Measurements from ENCODE around the gene EPHA4.

Gene EPHA4

DNA sequence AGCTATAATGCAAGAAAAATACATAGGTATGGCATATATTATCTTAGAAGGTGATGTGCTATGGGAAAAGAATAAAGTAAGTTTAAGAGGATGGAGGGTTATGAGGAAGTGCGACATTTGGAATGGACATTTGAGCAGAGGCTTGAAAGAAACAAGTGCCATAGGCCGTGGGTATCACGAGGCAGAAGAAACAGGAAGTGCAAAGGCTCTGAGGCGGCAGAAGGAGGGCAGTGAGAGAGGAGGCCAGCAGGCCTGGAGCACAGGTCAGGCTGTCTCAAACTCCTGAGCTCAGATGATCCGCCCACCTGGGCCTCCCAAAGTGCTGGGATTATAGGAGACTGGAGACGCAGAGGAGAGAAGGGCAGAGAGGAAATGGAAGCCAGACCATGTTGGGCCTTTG, 40.7 kb upstream of the EPHA4 start:
- TF ChIP-seq, protein P1, sequence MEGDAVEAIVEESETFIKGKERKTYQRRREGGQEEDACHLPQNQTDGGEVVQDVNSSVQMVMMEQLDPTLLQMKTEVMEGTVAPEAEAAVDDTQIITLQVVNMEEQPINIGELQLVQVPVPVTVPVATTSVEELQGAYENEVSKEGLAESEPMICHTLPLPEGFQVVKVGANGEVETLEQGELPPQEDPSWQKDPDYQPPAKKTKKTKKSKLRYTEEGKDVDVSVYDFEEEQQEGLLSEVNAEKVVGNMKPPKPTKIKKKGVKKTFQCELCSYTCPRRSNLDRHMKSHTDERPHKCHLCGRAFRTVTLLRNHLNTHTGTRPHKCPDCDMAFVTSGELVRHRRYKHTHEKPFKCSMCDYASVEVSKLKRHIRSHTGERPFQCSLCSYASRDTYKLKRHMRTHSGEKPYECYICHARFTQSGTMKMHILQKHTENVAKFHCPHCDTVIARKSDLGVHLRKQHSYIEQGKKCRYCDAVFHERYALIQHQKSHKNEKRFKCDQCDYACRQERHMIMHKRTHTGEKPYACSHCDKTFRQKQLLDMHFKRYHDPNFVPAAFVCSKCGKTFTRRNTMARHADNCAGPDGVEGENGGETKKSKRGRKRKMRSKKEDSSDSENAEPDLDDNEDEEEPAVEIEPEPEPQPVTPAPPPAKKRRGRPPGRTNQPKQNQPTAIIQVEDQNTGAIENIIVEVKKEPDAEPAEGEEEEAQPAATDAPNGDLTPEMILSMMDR (conservative IDR thresholded peaks at IDR 0.05; ENCODE audit: low read depth, low read length) = no peak

DNA sequence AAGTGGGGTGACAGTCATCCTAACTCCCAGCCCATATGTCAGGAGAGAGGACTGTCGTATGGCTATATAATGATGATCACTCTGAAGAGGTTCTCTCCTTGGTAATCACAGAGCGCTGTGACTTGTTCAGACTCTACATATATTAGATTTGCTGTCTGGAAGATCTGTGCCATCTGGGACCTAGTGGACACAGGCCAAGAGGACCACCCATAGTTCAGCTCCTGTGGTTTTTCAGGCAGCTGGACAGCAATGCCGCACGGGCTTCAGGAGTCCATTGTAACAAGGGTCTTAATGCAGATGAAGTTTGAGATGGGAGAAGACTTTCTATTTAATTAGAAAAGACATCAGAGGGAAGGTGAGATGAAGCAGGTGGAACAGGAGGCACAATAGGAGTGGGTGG, 40.1 kb upstream of the EPHA4 start:
- Histone ChIP-seq H3K27ac (no peak overlapping the region), H3K27me3 (ENCODE audit: insufficient read depth, low read depth) (no peaks in the 10 kb centered on the region), H3K4me1 (ENCODE audit: low read depth, poor library complexity, severe bottlenecking) (no peaks in the 10 kb centered on the region), H3K79me2 (ENCODE audit: insufficient read depth, low read depth) (no peaks in the 10 kb centered on the region), H3K9ac (no peak overlapping the region), H3K36me3 (ENCODE audit: insufficient read depth) (no peaks in the 10 kb centered on the region), H3K4me3 (IDR thresholded peaks at IDR 0.05; ENCODE audit: insufficient read depth, low read depth, low read length) (no peak overlapping the region), H3K4me2 (no peak overlapping the region), H2AFZ (ENCODE audit: low read depth) (no peak overlapping the region), H4K20me1 (ENCODE audit: insufficient read depth) (no peaks in the 10 kb centered on the region)
- TF ChIP-seq, protein P1 (conservative IDR thresholded peaks at IDR 0.05; ENCODE audit: low read depth, low read length) = no peak

More for the DNA sequence above, 40.7 kb upstream of the EPHA4 start:
- no peaks in the 10 kb centered on the region for H3K4me1 ChIP-seq (ENCODE audit: low read depth, poor library complexity, severe bottlenecking)
- no peak overlapping the region for H2AFZ ChIP-seq (ENCODE audit: low read depth)
- H3K4me3 ChIP-seq (IDR thresholded peaks at IDR 0.05; ENCODE audit: insufficient read depth, low read depth, low read length) = no peak overlapping the region
- no peak overlapping the region for H3K9ac ChIP-seq
- no peaks in the 10 kb centered on the region for H4K20me1 ChIP-seq (ENCODE audit: insufficient read depth)
- no peaks in the 10 kb centered on the region for H3K36me3 ChIP-seq (ENCODE audit: insufficient read depth)
- H3K4me2 ChIP-seq = no peak overlapping the region
- H3K27ac ChIP-seq = no peak overlapping the region
- no peaks in the 10 kb centered on the region for H3K79me2 ChIP-seq (ENCODE audit: insufficient read depth, low read depth)
- no peaks in the 10 kb centered on the region for H3K27me3 ChIP-seq (ENCODE audit: insufficient read depth, low read depth)

DNA sequence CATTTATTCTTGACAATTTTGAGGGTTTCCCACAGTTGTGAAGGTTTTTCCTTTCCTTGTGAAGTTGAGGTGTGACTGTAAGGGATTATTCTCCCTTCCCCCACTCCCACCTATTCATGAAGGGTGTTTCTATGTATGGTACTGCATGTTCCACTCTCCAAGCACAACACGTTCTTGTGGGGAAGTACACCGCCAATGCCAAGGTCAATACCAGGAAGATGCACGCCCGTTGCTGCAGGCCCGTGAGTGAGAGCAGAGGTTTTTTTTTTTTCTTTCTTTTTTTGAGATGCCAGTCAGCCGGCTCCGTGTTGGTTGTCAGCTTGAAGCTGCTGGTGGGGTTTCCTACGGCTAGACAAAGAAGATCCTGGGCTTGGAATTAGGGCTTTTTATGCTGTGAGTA, 38.6 kb upstream of the EPHA4 start:
- Histone ChIP-seq H3K36me3 (ENCODE audit: insufficient read depth) (no peaks in the 10 kb centered on the region), H3K27me3 (ENCODE audit: insufficient read depth, low read depth) (no peaks in the 10 kb centered on the region), H3K27ac (no peak overlapping the region), H3K79me2 (ENCODE audit: insufficient read depth, low read depth) (no peaks in the 10 kb centered on the region), H3K4me2 (no peak overlapping the region), H3K4me1 (ENCODE audit: low read depth, poor library complexity, severe bottlenecking) (no peaks in the 10 kb centered on the region), H3K4me3 (IDR thresholded peaks at IDR 0.05; ENCODE audit: insufficient read depth, low read depth, low read length) (no peak overlapping the region), H4K20me1 (ENCODE audit: insufficient read depth) (no peaks in the 10 kb centered on the region), H3K9ac (no peak overlapping the region), H2AFZ (ENCODE audit: low read depth) (no peak overlapping the region)
- TF ChIP-seq, protein P1 (conservative IDR thresholded peaks at IDR 0.05; ENCODE audit: low read depth, low read length) = no peak

DNA sequence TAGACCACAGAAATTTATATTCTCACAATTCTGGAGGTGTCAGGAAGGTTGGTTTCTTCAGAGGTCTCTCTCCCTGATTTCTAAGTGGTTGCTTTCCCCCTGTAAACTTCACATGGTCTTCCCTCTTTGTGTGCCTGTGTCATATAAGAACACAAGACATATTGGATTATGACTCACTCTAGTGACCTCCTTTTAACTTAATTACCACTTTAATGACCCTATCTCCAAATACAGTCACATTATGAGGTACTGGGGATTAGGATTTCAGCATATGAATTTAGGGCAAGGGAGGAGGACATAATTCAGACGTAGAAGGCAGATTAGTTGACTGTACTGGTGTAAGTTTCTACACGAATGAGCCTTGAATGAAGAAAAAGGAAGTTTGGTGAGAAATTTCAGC, 38.2 kb upstream of the EPHA4 start:
- TF ChIP-seq, protein P1 (conservative IDR thresholded peaks at IDR 0.05; ENCODE audit: low read depth, low read length) = no peak
- H3K4me1 ChIP-seq (ENCODE audit: low read depth, poor library complexity, severe bottlenecking) = no peaks in the 10 kb centered on the region
- no peak overlapping the region for H2AFZ ChIP-seq (ENCODE audit: low read depth)

More for the DNA sequence above, 38.2 kb upstream of the EPHA4 start:
- Histone ChIP-seq H3K27me3 (ENCODE audit: insufficient read depth, low read depth) (no peaks in the 10 kb centered on the region), H3K9ac (no peak overlapping the region), H3K79me2 (ENCODE audit: insufficient read depth, low read depth) (no peaks in the 10 kb centered on the region), H4K20me1 (ENCODE audit: insufficient read depth) (no peaks in the 10 kb centered on the region), H3K4me3 (IDR thresholded peaks at IDR 0.05; ENCODE audit: insufficient read depth, low read depth, low read length) (no peak overlapping the region), H3K27ac (no peak overlapping the region), H3K36me3 (ENCODE audit: insufficient read depth) (no peaks in the 10 kb centered on the region), H3K4me2 (no peak overlapping the region)

Data from KMS-11 (cell line).